HG02981 (cell line): Measurements from ENCODE around the gene MCCC2.
"Not testable (repeated sequence)": the region's sequence is repeated elsewhere in the genome, so short reads cannot be mapped to it uniquely, and the experiment has no call there.

ENCODE experiments used
- ATAC-seq: cut with Tn5 transposase; IDR thresholded peaks from one replicate; pipeline ENCODE4 v1.9.1; 2021; ENCODE audit warnings: mild to moderate bottlenecking, moderate library complexity; ENCODE audit not compliant: unreplicated experiment

The MCCC2 gene

DNA sequence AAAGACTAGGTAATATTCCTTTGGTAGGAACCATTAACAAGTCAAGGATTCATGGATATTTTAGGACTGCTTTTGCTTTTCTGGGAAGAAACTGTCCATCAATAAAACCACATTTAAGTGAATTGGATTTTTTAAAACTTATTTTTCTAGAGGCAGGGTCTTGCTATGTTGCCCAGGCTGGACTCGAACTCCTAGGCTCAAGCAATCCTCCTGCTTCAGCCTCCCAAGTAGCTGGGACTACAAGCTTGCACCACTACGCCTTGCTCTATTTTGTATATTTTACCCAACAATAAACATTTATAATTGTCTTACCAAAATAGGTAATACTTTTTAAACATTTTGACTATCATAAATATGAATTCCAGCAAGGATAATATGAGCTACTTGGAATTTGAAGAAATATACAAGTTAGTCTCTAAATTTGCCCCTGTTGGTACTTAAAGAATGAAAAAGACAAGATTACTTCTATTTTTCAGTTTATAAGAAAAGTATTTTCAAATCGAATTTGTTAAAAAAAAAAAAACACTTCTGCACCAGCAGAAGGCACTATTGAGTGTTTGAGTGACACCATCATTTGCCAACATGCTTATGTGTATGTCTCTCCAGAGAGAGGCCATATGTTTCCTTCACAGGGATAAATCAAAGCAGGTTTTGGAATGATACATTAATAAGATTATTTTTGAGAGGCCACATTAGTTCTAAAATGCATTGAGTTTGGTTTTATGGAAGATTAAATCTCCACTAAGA lies 71.9 kb downstream of the MCCC2 start:
- ATAC-seq, result no peak

DNA sequence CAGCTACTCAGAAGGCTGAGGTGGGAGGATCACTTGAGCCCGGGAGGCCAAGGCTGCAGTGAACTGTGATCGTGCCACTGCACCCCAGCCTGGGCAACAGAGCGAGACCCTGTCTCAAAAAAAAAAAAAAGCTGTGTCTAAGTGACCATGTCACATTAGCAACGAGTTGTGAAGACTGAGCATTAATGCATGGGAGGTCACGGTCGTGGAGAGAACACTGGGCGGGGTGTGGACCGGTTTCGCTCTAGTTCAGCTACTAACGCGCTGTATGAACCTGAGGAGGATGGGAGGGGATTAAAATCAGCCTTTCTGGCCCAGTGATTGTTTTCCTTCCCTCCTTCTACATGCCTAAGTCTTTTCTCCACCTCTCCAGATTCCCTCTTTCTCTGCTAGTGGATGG lies 75.2 kb downstream of the MCCC2 start:
- ATAC-seq, result no peak

DNA sequence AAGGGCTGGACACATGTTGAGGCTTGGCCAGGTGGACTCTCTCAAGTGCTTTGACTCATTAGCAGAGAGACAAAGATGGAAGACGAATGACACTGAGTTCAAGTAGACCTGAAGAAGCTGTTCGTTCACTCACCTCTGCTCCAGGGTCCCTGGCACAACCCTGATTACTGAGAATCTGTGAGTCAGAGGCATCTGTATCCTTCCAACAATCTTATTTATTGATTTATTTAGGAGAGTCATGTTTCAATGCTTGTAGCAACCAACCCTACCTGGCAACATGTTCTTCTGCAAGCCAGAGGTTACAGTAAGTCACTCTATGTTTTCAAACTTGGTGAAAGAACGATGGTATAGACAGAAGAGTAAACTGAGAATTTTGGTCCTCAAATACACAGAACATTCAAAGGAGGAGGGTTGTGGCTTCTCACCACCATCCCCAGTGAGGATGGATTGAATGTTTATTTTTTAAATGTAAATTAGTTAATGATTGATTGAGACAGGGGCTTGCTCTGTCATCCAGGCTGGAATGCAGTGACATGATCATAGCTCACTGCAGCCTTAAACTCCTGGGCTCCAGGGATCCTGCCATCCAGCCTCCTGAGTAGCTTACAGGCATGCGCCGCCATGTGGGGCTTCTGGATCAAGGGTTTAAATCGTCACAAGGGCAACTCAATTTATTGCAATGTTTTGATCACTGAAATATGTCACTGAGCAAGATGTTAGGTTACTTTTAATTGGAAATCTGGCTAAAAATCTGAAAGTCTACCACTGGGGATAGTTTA lies 76.2 kb downstream of the MCCC2 start:
- ATAC-seq, result no peak

DNA sequence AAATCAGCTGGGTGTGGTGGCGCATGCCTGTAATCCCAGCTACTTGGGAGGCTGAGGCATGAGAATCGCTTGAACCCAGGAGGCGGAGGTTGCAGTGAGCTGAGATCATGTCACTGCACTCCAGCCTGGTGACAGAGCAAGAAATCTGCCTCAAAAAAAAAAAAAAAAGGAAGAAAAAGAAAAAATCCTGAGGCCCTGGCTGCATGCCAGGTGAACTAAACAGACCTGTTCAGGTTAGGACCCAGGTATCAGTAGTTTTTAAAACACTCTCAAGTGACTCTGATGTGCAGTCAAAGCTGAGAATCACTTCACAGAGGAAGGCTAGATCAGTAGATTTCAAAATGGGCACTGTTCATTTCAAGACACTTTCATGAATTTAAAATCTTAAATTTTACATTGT lies 77.5 kb downstream of the MCCC2 start:
- not testable (repeated sequence) for ATAC-seq

DNA sequence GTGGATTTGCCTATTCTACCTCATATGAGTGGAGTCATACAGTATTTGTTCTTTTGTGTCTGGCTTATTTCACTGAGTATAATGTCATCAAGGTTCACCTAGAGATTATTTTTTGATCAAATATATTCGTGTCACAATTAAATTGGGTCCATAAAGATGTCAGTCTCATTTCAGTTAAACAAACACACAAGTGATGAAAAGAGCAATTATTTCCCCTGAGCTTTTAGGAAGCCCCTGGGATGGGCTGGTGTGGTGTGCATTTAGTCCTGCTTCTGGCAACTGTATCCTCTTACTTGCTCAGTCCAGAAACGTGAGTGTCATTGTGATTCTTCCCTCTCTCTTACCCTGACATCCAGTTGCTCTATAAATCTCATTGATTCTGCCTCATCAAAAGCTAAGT lies 79.2 kb downstream of the MCCC2 start:
- no peak for ATAC-seq

DNA sequence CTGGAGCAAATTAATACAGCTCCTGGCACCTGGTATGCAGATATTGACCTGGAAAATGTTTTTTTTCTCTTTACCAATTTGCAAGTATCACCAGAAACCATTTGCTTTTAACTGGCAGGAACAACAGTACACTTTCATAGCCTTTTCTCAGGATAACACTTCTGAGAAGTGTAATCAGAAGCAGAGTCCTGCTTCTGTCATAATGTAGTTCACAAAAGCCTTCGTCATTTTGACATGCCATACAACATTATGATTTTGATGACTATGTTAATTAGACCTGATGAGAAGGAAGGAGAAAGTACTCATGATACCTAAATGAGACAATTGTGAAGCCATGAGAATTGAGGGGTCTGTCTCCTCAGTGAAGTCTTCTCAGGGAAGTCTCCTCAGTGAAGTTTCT lies 90.8 kb downstream of the MCCC2 start:
- no peak for ATAC-seq

DNA sequence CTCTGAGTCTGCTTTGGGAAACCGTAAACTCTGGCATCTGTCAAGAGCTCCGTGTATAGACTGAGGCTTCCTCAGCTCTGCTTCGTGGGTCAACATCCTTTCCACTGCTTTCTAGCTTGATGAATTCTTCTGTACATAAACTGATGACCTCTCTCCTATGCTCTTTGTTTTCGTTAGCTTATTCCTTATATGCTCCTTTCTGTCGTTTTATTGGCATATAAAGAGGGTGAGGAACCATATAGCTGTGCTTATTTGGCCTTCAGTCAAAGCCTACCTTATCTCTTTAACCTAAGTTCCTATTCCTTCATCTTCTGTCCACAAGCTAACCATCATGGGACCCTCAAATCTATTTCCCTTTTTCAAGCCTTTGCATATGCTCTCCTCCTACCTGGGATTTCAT lies 92.6 kb downstream of the MCCC2 start:
- no peak for ATAC-seq

DNA sequence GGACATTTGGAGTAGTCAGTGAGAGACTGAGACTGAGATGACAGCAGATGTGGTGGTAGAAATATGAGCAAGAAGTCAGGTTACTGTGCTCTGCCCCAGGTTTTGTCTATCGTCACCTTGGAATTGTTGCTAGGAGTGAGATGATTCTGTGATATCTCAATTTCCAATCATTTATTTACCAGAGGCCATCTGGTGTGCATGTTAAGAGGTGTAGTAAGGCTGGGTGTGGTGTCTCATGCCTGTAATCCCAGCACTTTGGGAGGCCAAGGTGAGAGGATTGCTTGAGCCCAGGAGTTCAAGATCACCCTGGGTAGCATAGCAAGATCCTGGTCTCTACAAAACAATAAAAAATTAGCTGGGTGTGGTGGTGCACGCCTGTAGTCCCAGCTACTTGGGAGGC lies 93.4 kb downstream of the MCCC2 start:
- ATAC-seq, result no peak

DNA sequence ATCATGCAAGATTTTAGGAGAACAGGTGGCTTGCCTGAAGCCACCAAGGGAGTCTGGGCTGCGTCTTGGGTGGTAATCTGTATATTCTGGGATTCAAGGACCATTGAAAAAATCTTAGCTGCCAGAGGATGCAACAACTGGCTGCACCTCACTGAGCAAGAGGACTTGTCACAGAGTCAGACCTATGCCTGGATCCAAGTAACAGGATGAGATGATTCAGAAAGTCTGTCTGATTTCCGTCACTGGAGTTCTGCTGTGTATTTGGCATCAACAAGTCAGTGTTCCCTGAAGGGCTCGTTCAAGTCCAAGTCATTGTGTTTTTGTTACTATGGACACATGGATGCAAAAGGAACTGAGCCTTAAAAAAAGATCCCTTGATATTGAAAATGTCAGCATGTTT lies 94.2 kb downstream of the MCCC2 start:
- ATAC-seq, result no peak

DNA sequence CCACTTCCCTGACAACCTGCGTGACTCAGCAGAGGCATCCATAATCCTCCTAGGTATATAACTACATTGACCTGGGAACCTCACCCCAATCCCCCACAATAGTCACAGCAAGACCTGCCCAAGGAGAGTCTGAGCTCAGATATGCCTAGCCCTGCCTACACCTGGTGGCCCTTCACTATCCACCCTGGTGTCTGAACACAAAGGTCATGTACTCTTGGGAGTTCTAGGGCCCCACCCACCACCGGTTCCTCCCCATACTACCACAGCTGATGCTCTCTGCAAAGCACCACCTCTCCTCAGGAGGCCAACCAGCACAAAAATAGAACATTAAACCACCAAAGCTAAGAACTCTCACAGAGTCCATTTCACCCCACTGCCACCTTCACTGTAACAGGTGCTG lies 97.2 kb downstream of the MCCC2 start:
- ATAC-seq, result no peak

DNA sequence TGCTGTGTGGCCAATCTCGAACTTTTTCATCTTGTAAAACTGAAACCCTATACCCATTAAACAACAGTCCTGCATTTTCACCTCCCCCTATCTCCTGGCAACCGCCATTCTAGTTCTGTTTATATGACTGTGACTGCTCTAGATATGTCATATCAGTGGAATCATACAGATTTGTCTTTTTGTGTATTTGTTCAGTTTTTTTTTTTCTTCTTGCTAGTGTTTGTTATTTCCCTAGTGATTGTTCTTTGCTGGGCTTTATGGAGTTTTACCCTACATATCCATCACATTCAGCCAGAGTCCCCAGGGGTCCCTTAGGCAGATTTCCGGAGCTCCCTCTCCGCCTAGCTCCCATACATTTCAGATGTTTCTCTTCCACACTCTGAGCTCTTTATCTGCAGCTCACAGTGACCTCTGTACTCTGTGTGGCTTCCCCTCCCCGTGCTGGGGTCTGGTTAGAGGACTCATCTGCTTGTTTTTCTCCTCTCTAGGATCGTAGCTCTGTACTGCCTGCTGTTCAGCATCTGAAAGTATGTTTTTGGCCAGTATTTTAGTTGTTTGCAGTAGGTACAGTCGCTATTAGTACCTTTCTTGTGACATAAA lies 106.8 kb downstream of the MCCC2 start:
- no peak for ATAC-seq

DNA sequence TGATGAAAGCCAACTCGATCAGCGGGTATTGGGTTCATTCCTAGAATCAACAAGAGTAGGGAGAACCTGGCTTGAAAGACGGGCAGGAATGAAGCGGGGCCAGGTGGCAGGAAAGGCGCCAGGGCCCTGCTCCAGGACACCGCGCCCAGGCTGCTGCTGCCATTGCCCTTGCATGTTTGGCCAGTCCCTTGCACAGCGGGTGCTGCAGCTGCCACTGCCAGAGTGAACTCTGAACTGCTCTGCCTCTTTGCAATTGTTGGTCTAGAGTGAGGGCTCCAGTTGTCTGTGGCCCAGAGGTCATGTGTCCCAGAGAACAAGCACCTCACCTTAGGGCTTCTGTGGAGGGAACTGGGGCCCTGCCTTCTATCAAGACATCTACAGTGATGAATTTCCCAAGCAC lies 107.9 kb downstream of the MCCC2 start:
- ATAC-seq, result no peak

DNA sequence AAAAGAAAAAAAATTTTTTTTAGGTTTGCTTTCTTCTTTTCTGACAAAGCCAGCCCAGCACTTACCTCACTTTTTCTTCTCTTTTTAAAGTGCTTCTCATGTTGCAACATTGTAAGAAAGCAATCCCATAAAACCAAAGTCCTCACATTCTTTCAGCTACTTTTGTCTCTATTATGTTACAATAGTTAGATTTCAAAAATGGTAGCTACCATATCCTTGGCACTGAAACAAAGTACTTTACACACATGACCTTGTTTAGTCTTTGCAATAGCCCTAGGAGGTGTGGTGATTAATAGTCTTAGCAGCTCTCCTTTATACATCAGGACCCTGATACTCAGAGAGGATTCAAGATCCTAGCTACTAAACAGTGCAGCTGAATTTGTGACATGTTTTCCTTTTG lies 108.5 kb downstream of the MCCC2 start:
- no peak for ATAC-seq

DNA sequence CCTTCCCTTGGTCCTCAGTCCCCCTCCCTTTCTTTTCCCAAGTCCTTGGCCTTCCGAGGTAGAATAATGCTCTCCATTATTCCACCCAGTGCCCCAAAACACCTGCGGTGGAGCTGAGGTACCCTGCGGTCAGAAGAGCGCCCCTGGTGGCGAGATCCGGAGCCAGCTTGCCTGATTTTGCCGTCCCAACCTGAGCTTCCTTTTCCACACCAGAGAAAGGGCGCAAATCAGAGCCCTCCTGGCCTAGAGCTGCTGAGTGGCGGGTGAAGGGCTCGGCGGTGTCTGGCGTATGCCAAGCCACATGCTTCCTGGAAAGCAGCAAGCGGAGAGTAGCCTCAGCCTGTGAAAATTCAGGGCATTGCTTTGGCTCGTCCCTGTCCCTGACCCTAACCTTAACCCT lies 110.8 kb downstream of the MCCC2 start:
- ATAC-seq, result no peak

DNA sequence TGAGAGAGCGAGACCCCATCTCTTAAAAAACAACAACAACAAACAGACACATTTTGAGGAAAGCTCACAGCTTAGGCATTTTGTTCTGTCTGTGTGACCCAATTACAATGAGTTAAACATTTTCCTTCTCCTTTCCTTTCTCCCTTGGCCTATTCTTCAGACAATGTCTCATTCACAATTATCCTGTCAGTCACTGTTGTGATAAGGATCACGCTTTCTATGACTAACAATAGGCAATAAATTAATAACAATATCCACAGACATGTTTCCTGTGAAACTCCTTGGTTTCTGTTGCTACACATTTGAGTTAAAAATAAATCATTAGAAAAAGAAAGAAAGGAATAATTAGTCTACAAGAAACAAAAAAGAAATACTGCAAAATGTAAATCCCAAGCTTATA lies 112.1 kb downstream of the MCCC2 start:
- ATAC-seq, result no peak

DNA sequence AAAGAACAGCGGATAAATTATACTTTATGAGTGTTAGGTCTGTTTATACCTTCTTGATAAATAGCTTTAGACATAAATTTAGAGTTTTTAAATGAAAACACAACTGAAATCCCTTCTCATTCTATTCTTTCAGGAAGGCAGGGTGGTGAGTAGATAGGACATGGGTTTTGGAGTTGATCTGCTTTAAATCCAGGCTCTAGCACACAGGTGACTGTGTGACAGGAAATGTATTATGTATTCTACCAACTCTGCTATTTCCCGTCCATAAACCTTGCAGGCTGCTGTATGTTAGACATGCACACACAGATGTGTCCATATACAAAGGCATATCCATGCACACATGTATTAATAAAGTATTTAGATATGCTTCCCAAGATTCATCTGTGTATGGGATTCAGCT lies 112.6 kb downstream of the MCCC2 start:
- no peak for ATAC-seq

DNA sequence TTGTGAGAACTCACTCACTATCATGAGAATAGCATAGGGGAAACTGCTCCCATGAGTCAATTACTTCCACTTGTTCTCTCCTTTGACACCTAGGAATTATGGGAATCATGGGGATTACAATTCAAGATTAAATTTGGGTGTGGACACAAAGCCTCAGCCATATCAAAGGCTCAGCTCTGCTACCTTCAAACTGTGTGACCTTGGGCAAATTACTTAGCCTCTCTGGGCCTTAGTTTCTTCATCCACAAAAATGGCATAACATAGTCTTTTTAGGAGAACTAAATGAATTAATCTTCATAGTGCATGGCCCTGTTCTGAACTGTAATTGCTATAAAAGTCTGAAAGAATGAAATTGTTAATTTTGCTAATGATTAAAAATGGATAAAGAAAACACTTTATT lies 113.7 kb downstream of the MCCC2 start:
- ATAC-seq, result no peak

DNA sequence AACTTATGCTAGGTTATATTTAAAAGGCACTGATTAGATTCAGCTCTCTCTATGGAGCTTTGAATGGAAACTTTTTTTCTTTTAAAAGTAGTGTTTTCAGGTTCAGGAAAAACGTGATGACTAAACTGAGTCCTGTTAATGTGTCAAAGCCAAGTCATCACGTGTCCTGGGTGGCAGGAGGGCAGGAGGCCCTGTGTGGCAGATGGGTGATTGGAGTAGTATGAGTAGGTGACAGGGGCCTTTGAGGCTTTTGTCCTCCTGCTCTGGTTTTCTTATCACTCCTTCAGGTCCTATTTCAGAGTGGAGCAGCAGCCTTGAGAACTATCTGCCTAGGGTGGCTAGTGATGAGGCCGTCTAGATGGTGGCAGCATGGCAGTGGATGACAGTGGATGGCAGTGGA lies 114.3 kb downstream of the MCCC2 start:
- no peak for ATAC-seq

DNA sequence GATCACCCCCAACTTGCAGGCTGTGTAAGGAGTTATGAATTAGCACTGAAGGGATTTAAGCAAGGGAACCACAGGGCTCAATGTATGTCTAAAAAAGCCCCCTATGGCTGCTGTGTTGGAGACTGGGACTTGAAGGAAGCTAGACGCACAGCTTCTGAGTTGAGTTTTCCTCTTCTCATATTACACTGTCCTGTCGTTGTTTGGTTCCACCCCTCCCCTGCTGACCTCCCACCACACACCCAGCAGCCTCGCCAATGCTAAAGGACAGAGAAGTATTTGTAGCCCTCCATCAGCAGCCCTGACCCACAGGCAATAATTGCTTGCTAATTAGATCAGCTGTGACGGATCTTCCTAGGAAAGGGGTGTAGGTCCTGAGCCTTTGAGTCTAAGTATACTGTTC lies 116.8 kb downstream of the MCCC2 start:
- ATAC-seq, result no peak

DNA sequence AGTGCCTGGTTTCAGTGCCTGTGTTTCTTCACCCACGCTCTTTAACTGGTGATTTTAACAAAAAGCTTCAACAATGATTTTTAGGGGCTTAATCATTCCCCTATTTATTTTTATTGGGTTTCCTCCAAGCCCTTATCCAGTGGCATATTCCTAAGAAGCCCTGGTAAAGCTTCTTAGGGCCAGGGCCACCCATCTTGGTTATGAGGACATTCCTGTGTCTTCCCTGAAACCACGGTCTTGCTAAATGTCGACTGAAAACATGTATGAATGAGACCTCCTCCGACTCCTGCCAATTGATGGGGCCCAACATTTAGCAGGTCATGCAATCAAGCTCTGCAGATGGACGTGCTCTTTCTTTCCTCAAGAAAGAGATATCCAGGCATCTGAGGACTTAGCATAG lies 118.3 kb downstream of the MCCC2 start:
- ATAC-seq, result no peak

DNA sequence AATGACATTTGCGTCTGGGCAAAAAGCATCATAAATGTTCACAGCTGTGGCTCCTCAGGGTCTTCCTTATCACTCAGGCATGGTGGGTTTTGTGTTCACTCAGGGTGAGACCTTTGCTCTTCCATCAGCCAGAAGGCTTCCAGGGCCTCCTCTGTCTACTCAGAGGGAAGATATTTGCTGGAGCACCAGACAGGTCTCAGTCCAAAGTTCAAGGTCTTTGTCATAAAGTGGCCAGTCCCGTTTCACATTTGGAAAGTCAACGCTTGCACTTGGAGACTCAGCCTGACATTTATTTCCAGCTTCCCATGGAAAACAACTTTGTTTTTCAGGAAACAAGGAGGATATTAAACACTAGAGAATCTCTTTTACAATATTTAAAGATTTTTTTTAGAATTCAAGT lies 119.8 kb downstream of the MCCC2 start:
- ATAC-seq, result no peak
